GM21447 (cell line): ENCODE data around the gene IGFBP4.

Experiments
- ATAC-seq: cut with Tn5 transposase; IDR thresholded peaks from one replicate; pipeline ENCODE4 v1.9.1; 2021; ENCODE audit not compliant: unreplicated experiment

IGFBP4 gene

DNA sequence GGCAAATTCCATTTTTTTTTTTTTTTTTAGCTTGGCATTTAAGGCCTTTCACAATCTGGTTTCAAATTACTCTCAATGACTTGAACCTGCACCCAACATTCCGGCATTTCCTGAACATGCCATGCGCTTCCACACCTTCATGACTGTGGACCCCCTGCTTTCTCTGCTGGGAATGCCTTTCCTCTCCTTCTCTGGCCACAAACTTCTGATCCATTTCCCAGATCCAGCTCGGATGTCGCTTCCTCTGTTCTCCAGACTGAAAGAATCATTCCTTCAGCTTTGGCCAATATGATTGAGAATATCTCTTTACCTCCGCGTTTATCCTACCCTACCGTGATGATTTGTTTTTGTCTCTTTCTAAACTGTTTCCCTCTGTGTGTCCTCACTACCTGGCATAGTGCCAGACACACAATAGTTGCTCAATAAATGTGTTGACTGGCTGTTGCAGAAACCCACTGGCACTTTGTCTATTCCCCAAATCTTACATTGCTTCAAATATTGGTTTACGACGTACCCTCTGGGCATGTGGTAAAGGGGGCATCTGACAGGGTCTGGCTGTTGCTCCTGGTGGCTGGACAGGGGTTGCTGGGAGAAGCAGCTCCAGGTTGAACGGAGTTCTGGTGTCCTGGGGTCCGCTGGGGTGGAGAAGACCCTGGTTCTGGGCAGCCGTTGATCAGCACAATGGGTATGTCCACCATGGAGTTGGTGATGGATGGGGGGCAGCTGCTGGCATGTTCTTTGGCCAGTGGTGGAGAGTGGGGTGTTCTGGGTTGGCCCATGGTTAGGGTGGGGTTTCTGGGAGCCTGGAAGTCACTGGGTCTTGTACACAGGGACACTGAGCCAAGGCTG lies 43.5 kb downstream of the IGFBP4 start:
- ATAC-seq = no peak

DNA sequence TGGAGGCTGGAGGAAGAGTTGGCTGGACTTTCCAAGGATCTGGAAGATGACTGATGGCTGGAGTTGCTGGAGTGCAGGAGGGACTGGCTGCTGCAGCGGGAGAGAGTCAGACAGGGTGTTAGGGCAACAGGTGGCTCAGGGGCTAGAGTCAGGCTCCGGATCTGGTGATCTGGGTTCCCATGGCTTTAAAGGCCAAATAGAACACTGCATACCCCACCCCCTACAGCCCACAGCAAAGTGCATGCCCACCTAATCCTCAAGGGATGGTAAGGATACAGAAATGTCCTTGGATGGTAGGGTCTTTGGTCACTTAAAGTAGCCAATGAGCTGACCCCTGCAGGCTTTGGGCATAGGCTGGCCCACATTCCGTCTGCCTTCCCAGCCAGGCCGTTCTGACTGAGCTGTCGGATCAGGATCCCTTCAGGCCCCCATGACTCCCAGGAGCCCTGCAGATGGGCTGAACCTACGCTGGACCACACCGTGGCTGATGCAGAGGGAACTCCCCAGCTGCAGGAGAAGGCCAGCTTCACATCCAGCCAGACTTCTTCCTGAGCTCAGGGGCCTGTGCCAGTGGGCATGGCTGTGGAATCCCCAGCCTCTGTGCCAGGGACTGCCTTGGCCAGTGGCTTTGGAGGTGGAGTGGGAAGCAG lies 44.2 kb downstream of the IGFBP4 start:
- no peak for ATAC-seq

GRCh38 chr17:40490289-40490853 lies 47.1 kb downstream of the IGFBP4 start:
- ATAC-seq = no peak

DNA sequence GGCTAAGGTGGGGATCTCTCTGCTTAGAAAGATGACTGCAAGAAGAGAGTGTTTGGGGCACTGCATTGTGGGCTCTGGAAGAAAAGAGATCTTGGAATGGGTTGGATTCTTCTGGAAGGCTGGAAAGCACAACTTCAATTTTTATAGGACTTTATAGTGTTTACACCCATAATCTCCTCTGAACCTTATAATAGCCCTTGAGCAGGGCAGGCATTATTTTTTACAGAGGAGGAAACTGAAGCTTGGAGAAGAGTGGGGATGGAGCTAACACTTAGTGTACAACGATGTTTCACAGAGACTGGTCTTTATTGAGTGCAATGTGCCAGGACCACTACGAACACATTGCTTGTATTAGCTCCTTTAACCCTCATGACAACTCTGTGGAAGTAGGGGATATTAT lies 47.7 kb downstream of the IGFBP4 start:
- ATAC-seq = no peak

DNA sequence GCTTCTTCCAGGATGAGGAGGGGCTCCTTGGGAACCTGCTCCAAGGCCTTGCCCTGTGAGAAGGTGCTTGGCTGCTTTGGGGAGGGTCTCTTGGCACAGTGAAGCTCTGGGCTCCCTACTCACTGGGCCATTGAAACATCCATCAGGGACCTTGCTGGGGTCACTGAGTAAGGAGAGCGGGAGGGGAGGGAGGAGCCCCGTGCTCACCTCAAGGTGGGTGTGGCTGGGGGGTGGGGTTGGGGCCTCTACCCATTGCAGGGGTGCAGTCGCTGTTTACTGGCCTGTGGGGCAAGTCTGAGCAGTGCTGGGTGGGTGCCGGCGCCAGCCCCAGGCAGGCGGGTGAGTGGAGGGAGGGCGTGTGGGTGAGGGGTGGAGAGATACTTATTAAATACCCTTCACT lies 48.2 kb downstream of the IGFBP4 start:
- no peak for ATAC-seq

DNA sequence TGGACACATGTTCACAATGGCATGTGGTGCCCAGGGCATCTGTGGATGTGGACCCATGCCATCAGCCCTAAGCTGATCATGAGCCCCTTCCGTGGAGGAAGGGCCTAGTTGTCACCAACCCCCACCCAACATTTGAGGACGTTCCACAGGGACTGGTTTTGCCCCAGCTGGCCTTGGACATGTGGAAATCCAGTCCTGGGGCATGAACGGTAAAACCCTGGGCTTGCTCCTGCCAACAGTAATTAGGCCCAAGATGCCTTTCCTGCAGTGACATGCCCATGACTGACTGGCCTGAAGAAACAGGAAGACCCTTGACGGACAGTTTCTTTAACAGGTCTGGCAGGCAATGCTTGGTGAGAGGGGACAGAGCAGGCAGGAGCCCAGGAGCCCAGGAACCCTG lies 50.4 kb downstream of the IGFBP4 start:
- no peak for ATAC-seq

- ATAC-seq = no peak
Measured at GRCh38 chr17:40495140-40495539, 51.9 kb downstream of the IGFBP4 start.

DNA sequence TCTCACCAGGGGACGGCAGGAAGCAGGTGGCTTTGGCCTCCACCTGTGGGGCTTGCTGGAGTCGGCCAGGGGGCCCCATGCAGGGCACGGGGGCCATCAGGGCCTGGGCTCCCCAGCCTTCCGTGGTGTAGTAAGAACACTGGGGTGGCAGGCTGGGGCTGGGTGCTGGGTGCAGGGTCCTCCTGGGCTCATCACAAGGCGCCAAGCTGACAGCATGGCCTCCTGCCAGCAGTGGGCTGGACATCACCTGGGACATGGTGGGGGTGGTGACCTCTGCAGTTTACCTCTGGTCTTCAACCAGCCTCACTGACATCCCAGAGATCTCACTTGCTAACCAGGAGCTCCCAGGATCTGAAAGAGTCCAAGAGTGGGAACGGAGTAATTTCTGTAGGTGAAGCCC lies 52.9 kb downstream of the IGFBP4 start:
- no peak for ATAC-seq

DNA sequence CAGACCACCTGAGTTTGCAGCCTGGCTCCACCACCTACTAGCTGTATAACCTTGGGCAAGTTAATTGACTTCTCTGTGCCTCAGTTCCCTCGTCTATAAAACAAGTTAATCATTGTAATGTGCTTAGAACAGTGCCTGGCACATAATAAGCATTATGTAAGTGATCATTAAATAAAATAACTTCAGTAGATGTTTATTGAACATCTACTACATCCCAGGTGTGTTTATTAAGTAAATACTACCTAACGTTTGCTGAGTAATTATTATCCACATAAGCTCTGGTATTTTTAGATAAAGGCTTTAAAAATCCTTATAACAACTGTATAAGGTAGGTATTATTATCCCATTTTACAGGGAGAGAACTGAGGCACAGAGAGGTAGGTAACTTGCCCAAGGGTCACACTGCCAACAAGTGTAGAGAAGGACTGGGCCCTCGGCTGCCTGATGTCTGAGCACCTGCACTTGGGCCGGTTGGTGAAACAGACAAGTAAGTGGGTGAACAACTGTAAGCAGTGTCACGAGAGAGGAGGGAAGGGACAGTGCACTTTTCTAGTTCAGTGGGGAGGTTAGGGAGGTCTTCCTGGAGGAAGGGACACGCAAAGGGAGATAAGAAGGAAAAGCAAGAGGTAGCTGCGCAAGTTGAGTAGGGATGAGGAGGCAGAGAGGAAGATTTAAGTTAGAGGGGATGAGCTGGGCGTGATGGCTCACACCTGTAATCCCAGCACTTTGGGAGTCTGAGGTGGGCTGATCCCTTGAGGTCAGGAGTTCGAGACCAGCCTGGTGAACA lies 53.6 kb downstream of the IGFBP4 start:
- no peak for ATAC-seq

DNA sequence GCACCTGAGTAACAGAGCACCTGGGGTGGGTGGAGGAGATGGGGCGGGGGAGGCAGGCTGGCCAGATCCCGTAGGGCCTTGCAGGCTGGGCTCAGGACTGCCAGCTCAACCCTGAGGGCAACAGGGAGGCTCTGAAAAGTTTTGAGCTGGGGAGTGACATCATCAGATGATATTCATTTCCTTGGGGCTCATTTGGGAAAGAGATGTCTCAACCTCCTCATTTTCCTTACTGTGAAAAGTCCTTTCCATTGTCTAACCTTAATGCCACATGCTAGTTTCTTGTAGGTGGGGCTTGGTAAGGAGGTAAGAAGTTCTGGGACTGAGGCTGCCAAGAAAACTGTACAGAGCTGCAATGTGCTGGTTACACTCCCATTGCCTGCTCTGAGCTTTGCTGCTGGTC lies 54.4 kb downstream of the IGFBP4 start:
- no peak for ATAC-seq

DNA sequence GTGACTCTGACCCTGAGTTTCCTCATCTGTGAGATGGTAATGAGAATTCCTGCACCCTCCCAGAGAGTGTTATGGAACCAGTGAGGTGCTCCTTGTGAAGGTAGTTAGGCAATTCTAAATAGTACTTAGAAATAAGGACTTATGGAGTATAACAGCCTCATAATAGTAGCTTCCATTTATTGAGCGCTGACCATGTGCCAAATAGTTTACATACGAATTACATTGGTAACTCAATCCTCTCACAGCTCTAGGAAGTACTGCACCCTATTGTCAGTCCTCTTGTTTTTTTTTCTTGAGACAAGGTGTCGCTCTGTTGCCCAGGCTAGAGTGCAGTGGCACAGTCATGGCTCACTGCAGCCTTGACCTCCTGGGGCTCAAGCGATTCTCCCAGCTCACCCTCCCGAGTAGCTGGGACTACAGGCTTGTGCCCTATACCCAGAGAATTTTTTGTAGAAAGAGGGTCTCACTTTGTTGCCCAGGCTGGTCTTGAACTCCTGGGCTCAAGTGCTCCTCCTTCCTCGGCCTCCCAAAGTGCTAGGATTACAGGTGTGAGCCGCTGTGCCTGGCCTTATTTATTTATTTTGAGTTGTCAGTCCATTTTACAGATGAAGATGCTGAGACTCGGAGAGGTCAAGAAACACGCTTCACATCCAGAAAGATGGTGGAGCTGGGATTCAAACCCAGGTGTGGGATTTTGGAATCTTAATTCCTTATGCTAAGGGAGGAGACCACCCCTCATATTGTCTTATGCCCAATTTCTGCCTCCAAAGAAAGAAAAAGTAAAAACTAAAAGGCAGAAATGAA lies 55.2 kb downstream of the IGFBP4 start:
- ATAC-seq = no peak

- no peak for ATAC-seq
Measured at GRCh38 chr17:40499551-40500189, 56.4 kb downstream of the IGFBP4 start.

DNA sequence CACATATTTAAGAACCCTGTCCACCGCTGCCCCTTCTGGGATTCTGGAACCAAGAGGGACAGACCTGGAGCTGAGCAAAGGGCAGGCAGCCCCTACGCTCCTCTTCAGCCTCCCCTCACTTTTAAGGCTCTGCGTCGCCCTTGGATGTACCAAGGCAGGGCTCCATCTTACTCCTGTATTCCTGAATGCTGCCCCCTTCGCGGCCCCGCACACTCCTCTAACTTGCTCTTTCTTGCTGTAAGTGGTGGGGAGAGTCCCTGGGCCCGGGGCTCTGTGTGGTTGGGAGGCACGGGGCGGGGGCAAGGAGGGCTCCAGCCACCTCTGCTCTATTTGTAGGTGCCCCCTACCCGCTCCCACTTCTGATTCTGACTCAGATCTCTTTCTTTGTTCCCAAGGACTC lies 56.9 kb downstream of the IGFBP4 start:
- no peak for ATAC-seq

DNA sequence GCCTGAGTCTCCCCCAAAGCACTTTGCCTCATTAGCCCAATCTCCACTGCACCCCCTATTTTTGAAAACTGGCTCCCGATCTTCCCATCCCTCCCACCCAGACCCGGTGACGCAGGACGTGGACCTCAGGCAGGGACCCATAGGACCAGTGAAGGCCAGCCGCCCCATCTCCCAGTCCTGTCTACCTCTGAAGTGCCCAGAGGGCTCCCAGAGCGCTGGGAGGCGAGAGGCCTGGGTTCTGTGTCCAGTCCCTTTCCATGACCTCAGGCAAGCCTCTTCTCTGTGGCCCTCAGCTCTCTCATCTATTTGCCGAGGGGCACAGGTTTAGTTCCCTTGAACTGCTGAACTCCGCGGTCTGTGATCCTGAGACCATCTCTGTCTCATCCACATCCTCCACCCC lies 57.5 kb downstream of the IGFBP4 start:
- no peak for ATAC-seq

DNA sequence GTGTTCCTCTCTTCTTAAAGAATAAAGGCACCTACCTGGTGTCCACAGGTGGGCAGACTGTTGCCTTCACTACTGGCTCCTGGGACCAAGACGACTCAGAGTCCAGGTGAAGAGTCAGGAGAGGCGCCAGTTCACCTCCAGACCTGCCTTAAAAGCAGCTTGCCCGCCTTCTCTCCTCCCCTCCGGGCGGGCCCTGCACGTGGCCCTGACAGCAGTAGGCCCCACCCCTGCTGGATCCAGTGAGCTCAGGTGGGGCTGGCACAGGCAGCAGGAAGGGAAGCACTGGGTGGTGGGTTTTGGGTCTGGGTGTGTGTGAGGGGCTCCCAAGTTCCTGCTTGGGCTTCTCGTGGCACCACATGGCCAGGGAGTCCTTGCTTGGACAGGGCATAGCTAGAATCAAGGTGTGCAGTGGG lies 58.3 kb downstream of the IGFBP4 start, which contains the start of gene TNS4:
Gene TNS4 (minus strand): TSS at position 125 of the 413 bp plus-strand sequence. CDS start 5,198 bp downstream, outside the sequence.
- no peak for ATAC-seq

- no peak for ATAC-seq
Measured at GRCh38 chr17:40502716-40503115, 59.5 kb downstream of the IGFBP4 start.

GRCh38 chr17:40503154-40503553 lies 59.9 kb downstream of the IGFBP4 start:
- no peak for ATAC-seq

DNA sequence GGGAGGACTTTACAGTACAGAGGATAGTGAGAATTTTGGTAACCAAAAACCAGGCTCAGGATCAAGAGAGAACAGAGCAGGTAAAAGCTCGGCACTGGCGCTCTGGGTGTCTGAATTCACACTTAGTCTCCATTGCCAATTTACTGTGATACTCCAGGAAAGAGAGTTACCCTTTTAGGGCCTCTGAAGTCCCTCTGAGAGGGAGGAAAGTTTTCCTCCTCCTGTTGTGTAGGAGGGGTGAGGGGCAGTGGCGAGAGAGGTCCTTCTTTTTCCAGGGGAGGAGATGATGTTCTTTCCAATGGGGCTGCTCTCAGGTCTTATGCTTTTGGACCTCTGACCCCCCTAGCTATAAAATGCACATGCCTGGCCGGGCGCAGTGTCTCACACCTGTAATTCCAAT lies 63.5 kb downstream of the IGFBP4 start:
- no peak for ATAC-seq
